OCI-LY1 (cell line): ENCODE data around the gene SLC14A1.

ENCODE experiments used
- CTCF ChIP-seq: fragments of 200-600 bp; sonication (generic), shearing (Covaris generic); IDR thresholded peaks from 2 replicates; pipeline ENCODE4 v1.5.1; 2017; ENCODE audit warnings: mild to moderate bottlenecking, antibody characterized with exemption, low read length, moderate library complexity, mixed read lengths
- EZH2 ChIP-seq: fragments of 200-600 bp; sonication (generic), shearing (Covaris generic); IDR thresholded peaks from 2 replicates; pipeline ENCODE4 v1.8.0; 2017; ENCODE audit warnings: borderline replicate concordance, mixed run types, mild to moderate bottlenecking, antibody characterized with exemption, low read length, moderate library complexity, mixed read lengths

- TF ChIP-seq CTCF (no peak), EZH2 (no peak)
These were observed 11.9 kb upstream of the SLC14A1 start for GRCh38 chr18:45712061-45712460.
